ENCODE data around the gene TRIM71. TPM values are rescaled to one million over a fixed set of nuclear protein-coding genes. Genes with fewer than 3 reads are reported as not detected.

Gene TRIM71
- total and polyA plus RNA-seq, 2 of the 13 experiments (the other 11 are each of a cell fraction or from before 2014, with no cell fraction given), result 21.7 to 76.9 TPM

- TF ChIP-seq ZNF772 (CRISPR knock-in tag; IDR thresholded peaks at IDR 0.05) (no peak), UBTF (CRISPR knock-in tag; IDR thresholded peaks at IDR 0.05) (no peak), MYC (CRISPR knock-in tag; IDR thresholded peaks at IDR 0.05; ENCODE audit: borderline replicate concordance) (no peak), ZNF280B (CRISPR knock-in tag; IDR thresholded peaks at IDR 0.05; ENCODE audit: borderline replicate concordance) (no peak), KAT7 (CRISPR knock-in tag; IDR thresholded peaks at IDR 0.05; ENCODE audit: borderline replicate concordance) (no peak), ZNF781 (CRISPR knock-in tag; IDR thresholded peaks at IDR 0.05; ENCODE audit: borderline replicate concordance, not compliant biosample characterization) (no peak), MED8 (CRISPR knock-in tag; IDR thresholded peaks at IDR 0.05; ENCODE audit: insufficient replicate concordance) (no peak), ZMAT3 (CRISPR knock-in tag; conservative IDR thresholded peaks at IDR 0.05) (no peak), PRDM15 (CRISPR knock-in tag; IDR thresholded peaks at IDR 0.05) (no peak), CERS6 (CRISPR knock-in tag; IDR thresholded peaks at IDR 0.05) (no peak)
Observed at GRCh38 chr3:32814361-32814760, 3.4 kb upstream of the TRIM71 start (continued).

Measured in HepG2 (cell line).